Endothelial cell of umbilical vein (primary cell): Measurements from ENCODE around the gene LMNTD1.

Source experiments
- CTCF ChIP-seq, 2 donors: IDR thresholded peaks; 1 replicate in 1 of 2; 2 replicates in 1 of 2; pipeline ENCODE4 v1.5.1; 2011; ENCODE audit warnings: low read length in 2 of 2, mild to moderate bottlenecking in 2 of 2, moderate library complexity in 2 of 2, control low read depth in 1 of 2, inconsistent platforms in 1 of 2, low read depth in 1 of 2; ENCODE audit not compliant: insufficient read depth in 1 of 2; ENCODE audit errors: extremely low read depth in 1 of 2
- EZH2 ChIP-seq: IDR thresholded peaks from 2 replicates; pipeline ENCODE4 v1.6.1; 2012; ENCODE audit warnings: borderline replicate concordance, low read depth, mild to moderate bottlenecking, moderate library complexity, low read length, inconsistent platforms; ENCODE audit not compliant: severe bottlenecking

- no peak for TF ChIP-seq CTCF (IDR thresholded peaks at IDR 0.05; ENCODE audit: extremely low read depth in 1 of 2, insufficient read depth in 1 of 2, low read depth in 1 of 2, low read length in 2 of 2)
- TF ChIP-seq EZH2 = no peak
Observed at GRCh38 chr12:25497021-25497420, 56.1 kb downstream of the LMNTD1 start.
